Choroid plexus epithelial cell (primary cell): Measurements from ENCODE around the gene RMI2.

Experiments used
- DNase-seq: peaks from one replicate; pipeline ENCODE4 v3.0.0-alpha.2; 2010; ENCODE audit warnings: low read depth
- H3K4me3 ChIP-seq: 2 replicates; pipeline ENCODE4 v1.5.1; 2011; ENCODE audit warnings: low read depth, mild to moderate bottlenecking, control low read depth, low read length, moderate library complexity
- CTCF ChIP-seq: conservative IDR thresholded peaks from 2 replicates; pipeline ENCODE4 v1.5.1; 2011; ENCODE audit warnings: low read depth, mild to moderate bottlenecking, control low read depth, inconsistent platforms, low read length, moderate library complexity

Gene RMI2

GRCh38 chr16:11386791-11387546 is 41.7 kb downstream of the RMI2 start:
- DNase-seq: peak; percentile 45
- TF ChIP-seq CTCF: peak; percentile 77
- H3K4me3 ChIP-seq: no peak overlapping the region

GRCh38 chr16:11389083-11389482 is 43.8 kb downstream of the RMI2 start:
- no peak for TF ChIP-seq CTCF
- DNase-seq: no peak
- H3K4me3 ChIP-seq: no peak overlapping the region

GRCh38 chr16:11389631-11390565 is 44.6 kb downstream of the RMI2 start:
- DNase-seq: no peak
- no peak for TF ChIP-seq CTCF
- H3K4me3 ChIP-seq: no peak overlapping the region

- DNase-seq: no peak
- H3K4me3 ChIP-seq: no peak overlapping the region
- no peak for TF ChIP-seq CTCF
These were observed 45.6 kb downstream of the RMI2 start for GRCh38 chr16:11390573-11391495.

GRCh38 chr16:11391576-11391975 is 46.3 kb downstream of the RMI2 start:
- no peak overlapping the region for H3K4me3 ChIP-seq
- TF ChIP-seq CTCF: no peak
- DNase-seq: no peak

GRCh38 chr16:11392041-11392581 is 46.9 kb downstream of the RMI2 start:
- DNase-seq: no peak
- no peak overlapping the region for H3K4me3 ChIP-seq
- no peak for TF ChIP-seq CTCF
